RWPE1 (cell line): ENCODE results near the gene CACNB3.

ENCODE experiments used
- CTCF ChIA-PET: fragments of 350-600 bp; sonication (Branson Sonifier 250); formaldehyde crosslinking; extraction: SDS; loops from one replicate; lab custom pipeline; 2021; lab: Yijun Ruan, JAX
- POLR2A ChIA-PET: fragments of 400-600 bp; formaldehyde crosslinking; extraction: SDS; loops from one replicate; lab custom pipeline; 2020; ENCODE audit warnings: antibody characterized with exemption; ENCODE audit not compliant: low non-redundant PET; lab: Yijun Ruan, JAX
- DNase-seq: peaks from one replicate; pipeline ENCODE4 v3.0.0; 2012; ENCODE audit warnings: low spot score
- H3K27ac ChIP-seq: fragments of 450-650 bp; 2 replicates; pipeline ENCODE4 v1.5.1; 2017
- CTCF ChIP-seq: fragments of 450-650 bp; conservative IDR thresholded peaks from 2 replicates; pipeline ENCODE4 v1.5.1; 2017; ENCODE audit warnings: low read depth, mild to moderate bottlenecking

CACNB3 gene

GRCh38 chr12:48794870-48795269, 23.4 kb upstream of the CACNB3 start:
- CTCF ChIA-PET: interaction anchor here (0.5 to 5.1 kb wide), 11 partner anchors 16 to 184 kb away, joined by 3 to 68 read pairs (median 5); partner anchors contain the start of genes CACNB3 and WNT1
- POLR2A ChIA-PET: no interaction called here
- no peak for TF ChIP-seq CTCF
- DNase-seq: peak; percentile 80
- H3K27ac ChIP-seq: peak overlapping the region; percentile 58

- peak overlapping the region; percentile 32; the same call in 1 of the 2 replicates for H3K27ac ChIP-seq
- CTCF ChIA-PET: interaction anchor here (0.6 to 5.1 kb wide), 12 partner anchors 17 to 486 kb away, joined by 3 to 68 read pairs (median 4); partner anchors contain the start of genes CACNB3 and WNT1
- POLR2A ChIA-PET: no interaction called here
- peak; percentile 91 for TF ChIP-seq CTCF
- peak; percentile 89 for DNase-seq
Observed at GRCh38 chr12:48795550-48796455, 22.5 kb upstream of the CACNB3 start.

- no peak overlapping the region for H3K27ac ChIP-seq
- POLR2A ChIA-PET: no interaction called here
- CTCF ChIA-PET: interaction anchor here (0.8 to 5.1 kb wide), 3 partner anchors 26 to 43 kb away, joined by 3 to 68 read pairs (median 5); no protein-coding TSS in a partner anchor
- DNase-seq: no peak
- no peak for TF ChIP-seq CTCF
Observed at GRCh38 chr12:48796976-48797375, 21.3 kb upstream of the CACNB3 start.

- H3K27ac ChIP-seq: no peak overlapping the region
- ChIA-PET CTCF (interaction anchor here (0.7 kb wide), 1 partner anchor 175 kb away, joined by 4 read pairs; no protein-coding TSS in a partner anchor), POLR2A (no interaction called here)
- no peak for DNase-seq
- no peak for TF ChIP-seq CTCF
Observed at GRCh38 chr12:48800457-48800856, 17.8 kb upstream of the CACNB3 start.

GRCh38 chr12:48800971-48801370, 17.3 kb upstream of the CACNB3 start:
- no peak overlapping the region for H3K27ac ChIP-seq
- ChIA-PET CTCF (interaction anchor here (0.5 to 0.7 kb wide), 4 partner anchors 10 to 187 kb away, joined by 3 to 5 read pairs (median 4); no protein-coding TSS in a partner anchor), POLR2A (no interaction called here)
- no peak for TF ChIP-seq CTCF
- no peak for DNase-seq

- TF ChIP-seq CTCF: no peak
- ChIA-PET POLR2A (no interaction called here), CTCF (interaction anchor here (0.6 to 1.3 kb wide), 3 partner anchors 11 to 188 kb away, joined by 3 to 4 read pairs (median 3); no protein-coding TSS in a partner anchor)
- H3K27ac ChIP-seq: no peak overlapping the region
- no peak for DNase-seq
Observed at GRCh38 chr12:48803675-48804074, 14.6 kb upstream of the CACNB3 start.
